Measurements from ENCODE around the gene ELOVL3.

- TF ChIP-seq POLR2A (IDR thresholded peaks at IDR 0.05; ENCODE audit: low read depth, low read length) (no peak), TAF1 (IDR thresholded peaks at IDR 0.05; ENCODE audit: borderline replicate concordance, low read depth, low read length) (no peak), POLR2AphosphoS5 (IDR thresholded peaks at IDR 0.05; ENCODE audit: low read depth, low read length) (no peak)
Observed at GRCh38 chr10:102241444-102242117, 15.5 kb downstream of the ELOVL3 start, which contains the start of gene PITX3.

All from GM12892 (cell line).